T-helper 22 cell (primary cell): ENCODE measurements around the gene LRRIQ4.
A peak's percentile ranks its signal among the peaks of the same experiment; 100 is the strongest.

Experiments used
- DNase-seq: peaks from one replicate; pipeline ENCODE4 v3.0.0-alpha.2; 2020; ENCODE audit warnings: low read depth

Gene LRRIQ4

GRCh38 chr3:169809230-169809795, 3.4 kb upstream of the LRRIQ4 start:
- no peak for DNase-seq

- DNase-seq = no peak
Observed at GRCh38 chr3:169811631-169812331, 889 bp upstream of the LRRIQ4 start.

- DNase-seq = no peak
Observed at GRCh38 chr3:169813278-169813677, 608 bp downstream of the LRRIQ4 start.

- DNase-seq = peak; percentile 51
Observed at GRCh38 chr3:169813757-169814517, 1.3 kb downstream of the LRRIQ4 start.

- DNase-seq = no peak
Observed at GRCh38 chr3:169815590-169816150, 3.0 kb downstream of the LRRIQ4 start.

GRCh38 chr3:169818316-169818715, 5.6 kb downstream of the LRRIQ4 start:
- no peak for DNase-seq

GRCh38 chr3:169822091-169822490, 9.4 kb downstream of the LRRIQ4 start:
- no peak for DNase-seq

GRCh38 chr3:169822540-169822939, 9.9 kb downstream of the LRRIQ4 start:
- DNase-seq = no peak

- DNase-seq = no peak
Observed at GRCh38 chr3:169822983-169823382, 10.3 kb downstream of the LRRIQ4 start.

GRCh38 chr3:169825316-169825715, 12.6 kb downstream of the LRRIQ4 start:
- DNase-seq = no peak

GRCh38 chr3:169827712-169828111, 15.0 kb downstream of the LRRIQ4 start:
- no peak for DNase-seq

GRCh38 chr3:169835533-169835932, 22.9 kb downstream of the LRRIQ4 start:
- no peak for DNase-seq

- no peak for DNase-seq
Observed at GRCh38 chr3:169836078-169836941, 23.6 kb downstream of the LRRIQ4 start.

- DNase-seq = no peak
Observed at GRCh38 chr3:169836942-169837275, 24.2 kb downstream of the LRRIQ4 start.

- DNase-seq = no peak
Observed at GRCh38 chr3:169838511-169839030, 25.9 kb downstream of the LRRIQ4 start.

- DNase-seq = no peak
Observed at GRCh38 chr3:169841171-169841570, 28.5 kb downstream of the LRRIQ4 start.

GRCh38 chr3:169842960-169843359, 30.3 kb downstream of the LRRIQ4 start:
- no peak for DNase-seq

- DNase-seq = no peak
Observed at GRCh38 chr3:169846458-169847193, 34.0 kb downstream of the LRRIQ4 start.

- DNase-seq = no peak
Observed at GRCh38 chr3:169847896-169848295, 35.2 kb downstream of the LRRIQ4 start.

- DNase-seq = no peak
Observed at GRCh38 chr3:169848741-169849140, 36.1 kb downstream of the LRRIQ4 start.

- DNase-seq = no peak
Observed at GRCh38 chr3:169850618-169851017, 37.9 kb downstream of the LRRIQ4 start.
